ENCODE results near the gene ELMO3. TPM values are rescaled to one million over a fixed set of nuclear protein-coding genes. Genes with fewer than 3 reads are reported as not detected.

The ELMO3 gene, protein sequence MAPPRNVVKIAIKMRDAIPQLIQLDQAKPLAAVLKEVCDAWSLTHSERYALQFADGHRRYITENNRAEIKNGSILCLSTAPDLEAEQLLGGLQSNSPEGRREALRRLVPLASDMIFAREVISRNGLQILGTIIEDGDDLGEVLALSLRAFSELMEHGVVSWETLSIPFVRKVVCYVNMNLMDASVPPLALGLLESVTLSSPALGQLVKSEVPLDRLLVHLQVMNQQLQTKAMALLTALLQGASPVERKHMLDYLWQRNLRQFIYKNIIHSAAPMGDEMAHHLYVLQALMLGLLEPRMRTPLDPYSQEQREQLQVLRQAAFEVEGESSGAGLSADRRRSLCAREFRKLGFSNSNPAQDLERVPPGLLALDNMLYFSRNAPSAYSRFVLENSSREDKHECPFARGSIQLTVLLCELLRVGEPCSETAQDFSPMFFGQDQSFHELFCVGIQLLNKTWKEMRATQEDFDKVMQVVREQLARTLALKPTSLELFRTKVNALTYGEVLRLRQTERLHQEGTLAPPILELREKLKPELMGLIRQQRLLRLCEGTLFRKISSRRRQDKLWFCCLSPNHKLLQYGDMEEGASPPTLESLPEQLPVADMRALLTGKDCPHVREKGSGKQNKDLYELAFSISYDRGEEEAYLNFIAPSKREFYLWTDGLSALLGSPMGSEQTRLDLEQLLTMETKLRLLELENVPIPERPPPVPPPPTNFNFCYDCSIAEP
- total RNA-seq (2016; rRNA removed; fragmentation: Illumina TruSeq; extraction: Trizol), result 0.58 and 2.6 TPM in 2 replicates
- total RNA-seq (2016; cell fraction: cytosol; rRNA removed; fragmentation: Illumina TruSeq; extraction: Trizol; ENCODE audit: low read depth), result 0.61 and 0.97 TPM in 2 replicates
- 0.46 and 2.4 TPM in 2 replicates for total RNA-seq (2016; cell fraction: insoluble cytoplasmic fraction; rRNA removed; fragmentation: Illumina TruSeq; extraction: Trizol)
- 1.1 and 1.3 TPM in 2 replicates for total RNA-seq (2016; cell fraction: membrane; rRNA removed; fragmentation: Illumina TruSeq; extraction: Trizol)
- 5.3 and 6.4 TPM in 2 replicates for total RNA-seq (2016; cell fraction: nucleus; rRNA removed; fragmentation: Illumina TruSeq; extraction: Trizol)
- 4.0 and 5.7 TPM in 2 replicates for polyA plus RNA-seq (2011; rRNA removed)
- 1.1 and 2.2 TPM in 2 replicates for polyA plus RNA-seq (2011; cell fraction: cytosol; rRNA removed)
- 45.0 and 50.5 TPM in 2 replicates for polyA plus RNA-seq (2011; cell fraction: nucleus; rRNA removed)
- polyA plus RNA-seq (2012), result 2.3 and 4.2 TPM in 2 replicates
- 1.5 TPM in 2 replicates for polyA plus RNA-seq (2016; cell fraction: cytosol; fragmentation: Illumina TruSeq; extraction: Trizol; ENCODE audit: low read depth)
- 0.64 and 0.70 TPM in 2 replicates for polyA plus RNA-seq (2016; cell fraction: insoluble cytoplasmic fraction; fragmentation: Illumina TruSeq; extraction: Trizol; ENCODE audit: low read depth)
- 1.5 and 1.8 TPM in 2 replicates for polyA plus RNA-seq (2016; cell fraction: membrane; fragmentation: Illumina TruSeq; extraction: Trizol; ENCODE audit: low read depth)
- polyA plus RNA-seq (2016; cell fraction: nucleus; fragmentation: Illumina TruSeq; extraction: Trizol; ENCODE audit: insufficient read depth, low read depth), result 15.0 and 18.4 TPM in 2 replicates
- 2.2 and 4.9 TPM in 2 replicates for polyA minus RNA-seq (2011; rRNA and poly(A)+ RNA removed; ENCODE audit: low replicate concordance)
- polyA minus RNA-seq (2011; cell fraction: cytosol; rRNA and poly(A)+ RNA removed), result 0.62 TPM in 1 of 2 replicates, not detected in the other
- polyA minus RNA-seq (2011; cell fraction: nucleus; rRNA and poly(A)+ RNA removed), result 3.5 and 6.0 TPM in 2 replicates
- percentile 52 among the genes with signal in this experiment for Bru-seq, nascent RNA
- BruChase-seq, experiment 1, labeled RNA remaining after a 6-hour chase, result percentile 65 among the genes with signal in this experiment
- BruChase-seq, experiment 2, labeled RNA remaining after a 2-hour chase, result percentile 59 among the genes with signal in this experiment
- long read RNA-seq, experiment 1, result 0 reads
- long read RNA-seq, experiment 2, partial matches to known transcripts, result 2 of 4 reads
- long read RNA-seq, experiment 2, other reads (novel, unspliced or antisense), result 2 of 4 reads

DNA sequence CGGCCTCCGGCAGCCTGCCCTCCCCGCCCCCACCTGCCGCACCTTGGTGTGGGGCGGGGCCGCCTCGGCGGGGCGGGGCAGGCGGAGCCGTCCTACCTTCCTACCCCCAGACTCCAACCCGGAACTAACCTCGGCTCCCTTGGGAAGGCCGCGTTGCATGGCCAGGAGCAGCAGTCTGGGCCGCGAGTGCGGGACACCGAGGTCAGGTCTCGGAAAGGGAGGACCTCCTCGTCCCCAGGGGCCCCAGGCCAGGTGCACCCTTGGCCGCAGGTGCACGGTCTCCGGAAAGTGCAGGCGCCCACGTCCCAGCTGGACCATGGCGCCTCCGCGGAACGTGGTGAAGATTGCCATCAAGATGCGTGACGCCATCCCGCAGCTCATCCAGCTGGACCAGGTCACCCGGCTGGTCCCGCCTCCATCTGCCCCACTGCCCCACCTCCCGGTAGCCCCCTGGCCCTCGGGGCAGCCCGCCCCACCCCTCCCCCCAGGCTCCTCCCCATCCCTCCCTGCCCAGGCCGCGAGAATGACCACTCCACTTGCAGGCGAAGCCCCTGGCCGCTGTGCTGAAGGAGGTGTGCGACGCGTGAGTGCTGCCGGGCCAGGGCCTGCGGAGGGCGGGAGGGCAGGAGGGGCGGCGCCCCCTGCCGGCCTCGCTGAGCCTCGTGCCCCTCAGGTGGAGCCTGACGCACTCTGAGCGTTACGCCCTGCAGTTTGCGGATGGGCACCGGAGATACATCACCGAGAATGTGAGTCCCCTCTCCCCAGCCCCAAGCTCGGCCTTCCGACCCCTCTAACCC lies at the start of gene ELMO3:
TSS of gene ELMO3 (plus strand) at position 121 of the 797 bp plus-strand sequence. CDS start at position 317, 196 bp downstream.
- Histone ChIP-seq H2AFZ (ENCODE audit: low read length) (no peak within 1 kb of the TSS), H3K4me2 (ENCODE audit: low read depth, low read length) (no peak within 1 kb of the TSS), H3K4me1 (ENCODE audit: insufficient read depth, low read length) (0 out of 2 replicates have a peak, but pooled peaks cover 2% of the 10 kb centered on the region), H3K79me2 (ENCODE audit: insufficient read depth, low read length) (no peaks in the 10 kb centered on the region), H4K20me1 (ENCODE audit: insufficient read depth, low read length) (no peaks in the 10 kb centered on the region), H3K27me3 (ENCODE audit: control insufficient read depth in 1 of 2, insufficient read depth in 2 of 2, low read length in 2 of 2) (no peaks in the 10 kb centered on the region), H3K9ac (ENCODE audit: insufficient read depth, low read depth, low read length) (no peak within 1 kb of the TSS), H3K36me3 (replicated peaks in 1 of 2; ENCODE audit: control insufficient read depth in 1 of 2, insufficient read depth in 2 of 2, low read length in 2 of 2) (peaks cover 53 to 76% of the 10 kb centered on the region in 2 experiments), H3K9me3 (ENCODE audit: low read length) (no peaks in the 10 kb centered on the region), H3K27ac (ENCODE audit: extremely low read length, insufficient read depth, low read length) (peak within 1 kb of the TSS; percentile 4), H3K4me3 (replicated peaks in 1 of 3; ENCODE audit: insufficient read depth in 1 of 3, low read depth in 2 of 3, low read length in 3 of 3) (no peak within 1 kb of the TSS)
- in situ Hi-C loops (cut with HindIII; ENCODE audit: extremely low pct_ligation_motif_present, low pct_unique_long_range_greater_than_20kb) (no loop called here), intact Hi-C loops (cut with micrococcal nuclease; ENCODE audit: unreplicated experiment) (no loop called here)
- ChIA-PET CTCF (ENCODE audit: low intra/inter-chr PET ratio, low total read pairs) (no interaction called here), POLR2A (interaction anchor here (1.8 kb wide), 1 partner anchor 27 kb away, joined by 5 read pairs; the partner anchor contains the start of gene TMEM208)
- ATAC-seq (no peak), DNase-seq (ENCODE audit: low spot score) (no peak), FAIRE-seq (no peak)
- 96% methylated on average over 36 of the region's 61 CpGs for WGBS (ENCODE audit: low lambda C conversion rate)
- BruUV-seq (replicated peaks), result no TSS peak
- TF ChIP-seq HNRNPK (IDR thresholded peaks at IDR 0.05; ENCODE audit: low read depth, low read length, poor library complexity, severe bottlenecking) (peak; percentile 18), KDM1A (CRISPR knock-in tag; IDR thresholded peaks at IDR 0.05) (no peak), FOXP1 (IDR thresholded peaks at IDR 0.05) (no peak), FOXP1 (CRISPR knock-in tag; IDR thresholded peaks at IDR 0.05) (no peak), HOXA3 (CRISPR knock-in tag; IDR thresholded peaks at IDR 0.05) (peak; percentile 17; the same call in 1 of the 2 replicates), RBFOX2 (IDR thresholded peaks at IDR 0.05; ENCODE audit: low read depth, low read length) (peak; percentile 85), ZNF572 (CRISPR knock-in tag; IDR thresholded peaks at IDR 0.05) (no peak), ZNF768 (CRISPR knock-in tag; IDR thresholded peaks at IDR 0.05) (peak; percentile 12; the same call in 1 of the 2 replicates), ZBTB7A (CRISPR knock-in tag; IDR thresholded peaks at IDR 0.05) (no peak), THYN1 (CRISPR knock-in tag; IDR thresholded peaks at IDR 0.05; ENCODE audit: borderline replicate concordance, low read depth) (no peak), KDM2A (CRISPR knock-in tag; IDR thresholded peaks at IDR 0.05; ENCODE audit: borderline replicate concordance, low read depth) (0 out of 2 replicates have a peak, but pooled peaks have one; percentile 3), POLR2G (IDR thresholded peaks at IDR 0.05; ENCODE audit: low read depth, low read length) (0 out of 2 replicates have a peak, but pooled peaks have one; percentile 5)
- TF ChIP-seq, protein P1, sequence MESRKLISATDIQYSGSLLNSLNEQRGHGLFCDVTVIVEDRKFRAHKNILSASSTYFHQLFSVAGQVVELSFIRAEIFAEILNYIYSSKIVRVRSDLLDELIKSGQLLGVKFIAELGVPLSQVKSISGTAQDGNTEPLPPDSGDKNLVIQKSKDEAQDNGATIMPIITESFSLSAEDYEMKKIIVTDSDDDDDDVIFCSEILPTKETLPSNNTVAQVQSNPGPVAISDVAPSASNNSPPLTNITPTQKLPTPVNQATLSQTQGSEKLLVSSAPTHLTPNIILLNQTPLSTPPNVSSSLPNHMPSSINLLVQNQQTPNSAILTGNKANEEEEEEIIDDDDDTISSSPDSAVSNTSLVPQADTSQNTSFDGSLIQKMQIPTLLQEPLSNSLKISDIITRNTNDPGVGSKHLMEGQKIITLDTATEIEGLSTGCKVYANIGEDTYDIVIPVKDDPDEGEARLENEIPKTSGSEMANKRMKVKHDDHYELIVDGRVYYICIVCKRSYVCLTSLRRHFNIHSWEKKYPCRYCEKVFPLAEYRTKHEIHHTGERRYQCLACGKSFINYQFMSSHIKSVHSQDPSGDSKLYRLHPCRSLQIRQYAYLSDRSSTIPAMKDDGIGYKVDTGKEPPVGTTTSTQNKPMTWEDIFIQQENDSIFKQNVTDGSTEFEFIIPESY (CRISPR knock-in tag; IDR thresholded peaks at IDR 0.05), result peak; percentile 53; the same call in 1 of the 2 replicates

All from HepG2 (cell line).